Activated effector memory CD4-positive, alpha-beta T cell treated with Interleukin-2 at 50 U/mL for 16 hours (primary cell): ENCODE results near the gene HOXA6.

Experiments used
- DNase-seq: peaks from one replicate; pipeline ENCODE4 v3.0.0-alpha.2; 2020

Gene HOXA6

DNA sequence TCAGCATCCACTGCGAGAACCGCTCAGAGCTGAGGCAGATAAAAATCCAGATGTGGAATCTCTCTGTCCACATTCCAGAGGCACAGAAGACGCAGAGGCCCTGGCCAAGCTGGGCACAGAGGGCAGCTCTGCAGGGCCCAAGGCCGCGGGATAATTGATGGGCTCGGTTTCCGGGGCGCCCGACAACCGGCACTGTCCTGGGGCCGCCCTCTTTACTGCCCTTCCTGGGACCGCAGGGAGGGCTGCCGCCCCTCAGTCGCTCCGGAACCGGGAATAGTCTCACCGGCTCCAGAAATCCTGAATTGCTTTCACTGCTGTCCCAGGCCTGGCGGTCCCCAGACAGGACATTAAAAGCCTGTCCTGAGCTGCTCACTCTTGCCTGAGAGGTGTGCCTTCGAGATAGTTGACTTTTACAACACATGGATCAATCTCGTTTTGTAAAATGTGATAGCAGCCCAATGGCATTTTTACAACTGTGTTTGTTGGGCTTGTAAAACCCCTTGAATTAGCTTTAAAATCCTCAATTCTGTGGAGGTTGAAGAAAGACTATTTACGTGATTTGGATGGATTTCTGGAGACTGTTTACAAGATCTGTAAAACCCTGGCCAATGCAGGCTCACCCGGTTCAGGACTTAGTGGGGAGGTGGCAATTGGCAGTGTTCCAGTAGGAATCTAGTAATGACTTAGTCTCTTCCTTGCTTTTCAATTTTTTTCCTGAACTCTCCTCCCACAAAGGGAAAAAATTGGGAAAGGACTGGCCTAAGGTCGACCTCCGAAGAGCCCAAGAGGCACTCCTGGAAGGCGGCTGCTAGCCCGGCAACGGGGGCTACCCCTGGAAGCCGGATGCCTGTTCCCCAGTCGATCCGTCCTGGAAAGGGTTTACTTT, 1.4 kb upstream of the HOXA6 start:
- no peak for DNase-seq

DNA sequence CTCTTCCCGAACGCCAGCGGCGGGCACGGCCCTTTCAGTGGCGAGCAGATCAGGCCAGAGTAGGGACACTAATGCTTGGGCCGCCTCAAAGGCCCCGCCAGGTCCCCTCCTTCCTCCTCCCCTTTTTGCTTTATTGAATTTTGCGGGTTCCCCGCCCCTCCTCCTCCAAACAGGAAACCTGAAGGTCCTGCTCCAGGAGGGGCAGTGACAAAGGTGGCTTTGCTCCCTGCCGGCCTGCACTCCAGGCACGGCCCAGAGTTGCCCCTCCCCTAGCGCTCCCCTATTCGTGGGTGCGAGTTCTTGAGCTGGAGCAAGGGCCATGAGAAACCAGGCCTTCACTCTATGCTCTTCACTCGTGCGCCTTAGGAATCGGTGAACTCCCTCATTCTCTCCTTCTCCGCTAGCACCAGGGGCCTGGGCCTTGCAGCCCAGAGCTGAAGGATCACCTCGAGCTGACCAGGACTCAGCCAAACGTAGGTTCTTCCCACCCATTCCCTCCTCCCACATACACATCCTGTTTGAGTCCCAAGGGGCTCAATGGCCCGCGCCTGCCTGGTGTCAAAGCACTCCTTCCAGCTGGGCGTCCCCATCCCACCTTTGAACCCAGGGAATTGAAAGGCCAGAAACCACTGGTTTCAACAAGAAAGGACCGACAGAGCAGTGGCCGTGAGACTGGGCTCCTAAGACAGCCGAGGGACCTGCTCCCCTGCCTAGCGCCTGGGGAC, 619 bp upstream of the HOXA6 start:
- no peak for DNase-seq

DNA sequence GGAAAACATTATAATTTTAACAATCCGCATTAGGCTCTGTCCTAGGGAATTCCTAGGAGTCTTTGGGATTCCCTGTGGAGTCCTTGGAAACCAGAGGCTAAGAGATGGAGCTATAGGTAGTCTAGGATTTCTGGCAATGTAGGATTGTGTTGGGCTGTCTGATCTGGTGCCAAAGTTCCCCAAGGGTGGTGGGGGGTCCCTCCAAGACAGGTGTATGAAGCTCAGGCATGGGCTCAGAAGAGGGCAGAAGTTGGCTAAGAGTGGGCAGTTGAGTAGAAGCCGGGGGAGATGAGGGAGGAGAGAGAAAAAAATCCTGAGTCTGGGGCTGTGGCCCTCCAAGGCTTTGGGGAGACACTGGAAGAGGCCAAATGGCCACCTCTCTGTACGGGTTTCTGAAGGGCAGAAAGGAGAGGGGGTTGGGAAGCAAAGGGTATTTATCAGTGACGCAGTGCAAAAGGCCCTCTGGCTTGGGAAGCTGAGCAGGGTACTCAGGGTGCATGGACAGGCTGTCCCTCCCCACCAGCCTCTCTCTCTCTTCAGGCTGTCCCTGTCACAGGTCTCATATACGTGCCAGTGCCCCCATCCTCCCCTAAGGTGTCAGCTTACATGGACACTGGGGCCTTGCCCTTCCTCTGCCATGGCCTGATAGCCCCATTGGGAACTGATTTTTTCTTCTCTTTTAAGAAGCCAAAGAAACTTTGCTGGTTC, 929 bp downstream of the HOXA6 start:
- DNase-seq, result no peak

DNA sequence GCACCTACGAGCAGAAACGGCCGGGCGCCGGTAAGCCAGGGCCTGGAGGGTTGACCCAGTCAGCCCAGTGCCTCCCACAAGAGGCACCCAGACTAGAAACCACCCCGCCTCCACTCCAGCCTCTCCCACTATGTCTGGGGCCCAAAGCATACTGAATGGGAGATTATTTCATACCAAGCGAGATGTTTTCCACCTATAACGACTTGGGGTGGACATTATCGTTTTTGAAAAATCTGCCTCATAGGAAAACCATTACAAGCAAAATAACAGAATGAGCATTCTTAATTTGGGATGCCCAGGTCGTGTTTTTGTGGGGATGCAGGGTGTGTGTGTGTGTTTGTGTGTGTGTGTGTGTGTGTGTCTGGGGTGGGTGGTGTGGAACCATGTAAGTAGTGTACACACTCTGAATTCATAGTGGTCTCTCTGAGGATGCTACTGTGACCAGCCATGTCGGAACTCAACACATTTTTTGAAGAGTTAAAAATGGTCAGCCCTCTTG, 1.6 kb downstream of the HOXA6 start:
- no peak for DNase-seq

DNA sequence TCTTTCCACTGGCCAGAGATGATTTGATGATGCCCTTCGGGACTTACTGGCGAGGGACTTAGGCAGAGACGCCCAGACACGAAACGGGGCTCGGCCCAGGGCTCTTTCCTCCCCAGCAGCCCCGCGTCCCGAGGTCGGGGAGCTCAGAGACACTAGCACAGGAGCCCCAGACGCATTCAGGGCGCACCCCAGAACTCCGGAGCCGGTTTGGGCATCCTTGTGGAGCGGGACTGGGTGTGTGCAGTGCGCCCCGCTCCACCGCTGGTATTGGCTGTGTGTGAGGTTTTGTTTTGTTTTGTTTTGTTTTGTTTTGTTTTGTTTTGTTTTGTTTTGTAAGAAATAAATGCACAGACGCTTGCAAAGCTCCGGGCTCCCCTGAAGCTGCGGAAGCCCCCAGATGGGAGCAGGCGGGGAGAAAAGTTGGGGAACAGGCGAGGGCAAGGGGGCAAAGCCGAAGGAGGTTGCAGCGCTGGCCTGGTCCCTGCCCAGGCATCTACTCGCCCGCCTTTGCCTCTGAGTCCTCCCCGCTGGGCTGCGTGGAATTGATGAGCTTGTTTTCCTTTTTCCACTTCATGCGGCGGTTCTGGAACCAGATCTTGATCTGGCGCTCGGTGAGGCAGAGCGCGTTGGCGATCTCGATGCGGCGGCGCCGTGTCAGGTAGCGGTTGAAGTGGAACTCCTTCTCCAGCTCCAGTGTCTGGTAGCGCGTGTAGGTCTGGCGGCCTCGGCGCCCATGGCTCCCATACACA, 2.2 kb downstream of the HOXA6 start:
- no peak for DNase-seq

DNA sequence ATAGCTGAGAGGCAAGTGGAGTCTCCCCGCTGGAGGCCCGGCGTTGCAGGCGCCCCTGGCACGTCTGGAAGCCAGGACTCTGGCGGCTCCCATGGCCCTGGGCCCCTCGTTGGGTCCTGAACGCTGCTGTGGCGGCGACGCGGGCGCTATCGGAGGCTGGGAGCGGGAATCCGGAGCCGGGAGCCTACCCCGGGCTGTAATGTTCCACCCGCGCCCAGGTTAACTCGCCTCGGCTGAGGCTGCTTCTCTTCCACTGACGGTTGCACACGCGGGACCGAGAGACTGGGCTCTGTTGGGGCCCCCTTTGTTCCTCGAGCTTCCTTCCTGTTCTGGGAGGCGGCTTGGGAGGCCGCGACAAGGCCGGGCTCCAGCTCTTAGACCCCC, 2.8 kb downstream of the HOXA6 start:
- no peak for DNase-seq

DNA sequence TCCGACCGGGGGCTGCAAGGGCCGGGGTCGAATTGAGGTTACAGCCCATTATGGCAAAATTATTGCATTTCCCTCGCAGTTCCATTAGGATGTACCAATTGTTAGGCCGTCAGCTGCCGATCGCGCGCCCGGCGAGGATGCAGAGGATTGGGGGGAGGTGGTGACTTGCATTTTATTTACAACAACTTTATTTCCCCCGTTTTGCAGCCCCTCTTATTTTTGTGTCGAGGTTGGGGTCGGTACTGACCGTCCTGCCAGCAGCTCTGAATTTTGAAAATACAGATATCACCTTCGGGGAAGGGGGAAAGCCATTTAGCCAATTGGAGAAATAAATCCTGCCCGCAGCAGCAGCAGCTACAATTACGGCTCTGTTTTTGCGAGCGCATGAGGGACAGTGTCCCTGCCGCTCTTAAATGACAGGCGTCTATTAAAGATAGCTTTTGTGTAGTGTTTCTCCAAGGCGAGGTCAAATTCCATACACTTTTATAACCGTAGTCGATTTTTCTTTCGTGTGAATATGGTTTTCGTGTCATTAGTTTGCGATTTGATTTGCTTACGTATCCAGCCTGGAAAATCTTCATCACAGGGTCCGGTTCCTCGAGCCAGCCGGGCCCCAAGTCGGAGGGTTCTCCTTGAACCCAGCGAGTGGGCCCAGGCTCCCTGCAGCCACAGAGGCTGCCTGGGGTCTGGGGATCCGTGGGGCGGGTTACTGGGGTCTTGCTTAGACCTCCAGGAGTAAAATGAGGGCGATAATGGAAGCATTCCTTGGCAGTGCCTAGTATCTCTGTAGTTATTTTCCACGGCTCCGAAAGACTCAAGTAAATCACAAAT, 3.4 kb downstream of the HOXA6 start:
- DNase-seq, result no peak

DNA sequence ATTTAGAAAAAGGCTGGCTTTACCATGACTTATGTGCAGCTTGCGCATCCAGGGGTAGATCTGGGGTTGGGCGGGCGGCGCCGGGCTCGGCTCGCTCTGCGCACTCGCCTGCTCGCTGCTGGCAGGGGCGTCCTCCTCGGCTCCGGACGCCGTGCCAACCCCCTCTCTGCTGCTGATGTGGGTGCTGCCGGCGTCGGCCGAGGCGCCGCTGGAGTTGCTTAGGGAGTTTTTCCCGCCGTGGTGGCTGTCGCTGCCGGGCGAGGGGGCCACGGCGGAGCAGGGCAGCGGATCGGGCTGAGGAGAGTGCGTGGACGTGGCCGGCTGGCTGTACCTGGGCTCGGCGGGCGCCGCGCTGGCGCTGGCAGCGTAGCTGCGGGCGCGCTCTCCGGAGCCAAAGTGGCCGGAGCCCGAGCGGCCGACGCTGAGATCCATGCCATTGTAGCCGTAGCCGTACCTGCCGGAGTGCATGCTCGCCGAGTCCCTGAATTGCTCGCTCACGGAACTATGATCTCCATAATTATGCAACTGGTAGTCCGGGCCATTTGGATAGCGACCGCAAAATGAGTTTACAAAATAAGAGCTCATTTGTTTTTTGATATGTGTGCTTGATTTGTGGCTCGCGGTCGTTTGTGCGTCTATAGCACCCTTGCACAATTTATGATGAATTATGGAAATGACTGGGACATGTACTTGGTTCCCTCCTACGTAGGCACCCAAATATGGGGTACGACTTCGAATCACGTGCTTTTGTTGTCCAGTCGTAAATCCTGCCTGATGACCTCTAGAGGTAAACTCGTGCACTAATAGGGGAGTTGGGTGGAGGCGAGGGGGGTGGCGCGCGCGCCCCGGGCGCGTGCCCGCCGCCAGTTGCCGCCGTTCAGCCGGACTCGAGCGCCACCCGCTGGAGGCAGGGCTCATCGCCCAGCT, 4.3 kb downstream of the HOXA6 start, which contains the start of gene HOXA5:
HOXA5 (minus strand) TSS at position 659 of the 927 bp plus-strand sequence; CDS start at position 585, 74 bp downstream.
- DNase-seq, result no peak

DNA sequence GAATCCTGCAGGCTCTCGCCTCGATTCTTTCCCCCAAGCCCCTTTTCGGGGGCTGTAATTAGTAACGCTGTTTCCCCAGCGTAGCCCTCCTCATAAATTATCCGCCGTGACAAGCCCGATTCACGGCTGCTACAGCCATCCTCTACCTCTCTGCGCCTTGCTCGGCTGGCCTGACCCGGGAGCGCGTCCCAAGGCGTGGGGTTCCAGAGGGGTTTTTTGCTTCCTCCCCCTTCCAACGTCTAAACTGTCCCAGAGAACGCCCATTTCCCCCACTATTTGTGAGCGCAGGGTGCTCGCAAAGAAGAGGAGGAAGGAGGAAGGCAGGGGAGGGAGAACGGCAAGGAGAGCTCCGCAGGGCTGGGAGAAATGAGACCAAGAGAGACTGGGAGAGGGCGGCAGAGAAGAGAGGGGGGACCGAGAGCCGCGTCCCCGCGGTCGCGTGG, 5.0 kb downstream of the HOXA6 start:
- DNase-seq, result no peak

DNA sequence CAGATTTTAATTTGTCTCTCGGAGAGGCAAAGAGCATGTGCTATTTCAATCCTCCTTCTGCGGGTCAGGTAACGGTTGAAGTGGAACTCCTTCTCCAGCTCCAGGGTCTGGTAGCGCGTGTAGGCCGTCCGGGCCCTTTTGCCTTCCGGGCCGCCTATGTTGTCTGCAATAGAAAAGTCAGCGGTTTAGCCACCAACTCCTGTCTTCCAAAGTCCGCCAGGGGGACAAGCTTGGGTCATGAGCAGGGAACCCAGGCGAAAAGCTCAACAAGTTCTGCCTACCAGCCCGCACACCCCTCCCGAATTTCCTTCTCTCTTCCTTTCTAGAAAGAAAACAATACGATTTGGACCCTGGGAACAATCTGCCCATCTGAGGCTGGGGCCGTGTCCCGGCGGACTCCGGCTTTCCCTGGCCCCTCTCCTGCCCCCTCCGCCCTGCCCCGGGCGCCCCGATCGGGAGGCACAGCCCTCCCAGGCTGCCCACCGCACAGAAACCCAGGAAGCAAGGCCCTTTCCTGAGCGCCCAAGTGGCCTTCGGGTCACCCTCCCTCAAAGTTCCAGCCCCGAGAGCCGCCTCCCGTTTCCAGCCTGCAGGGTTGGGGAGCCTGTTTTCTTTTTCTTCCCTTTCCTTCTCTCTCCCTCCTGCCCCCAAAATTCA, 5.5 kb downstream of the HOXA6 start:
- DNase-seq, result no peak

DNA sequence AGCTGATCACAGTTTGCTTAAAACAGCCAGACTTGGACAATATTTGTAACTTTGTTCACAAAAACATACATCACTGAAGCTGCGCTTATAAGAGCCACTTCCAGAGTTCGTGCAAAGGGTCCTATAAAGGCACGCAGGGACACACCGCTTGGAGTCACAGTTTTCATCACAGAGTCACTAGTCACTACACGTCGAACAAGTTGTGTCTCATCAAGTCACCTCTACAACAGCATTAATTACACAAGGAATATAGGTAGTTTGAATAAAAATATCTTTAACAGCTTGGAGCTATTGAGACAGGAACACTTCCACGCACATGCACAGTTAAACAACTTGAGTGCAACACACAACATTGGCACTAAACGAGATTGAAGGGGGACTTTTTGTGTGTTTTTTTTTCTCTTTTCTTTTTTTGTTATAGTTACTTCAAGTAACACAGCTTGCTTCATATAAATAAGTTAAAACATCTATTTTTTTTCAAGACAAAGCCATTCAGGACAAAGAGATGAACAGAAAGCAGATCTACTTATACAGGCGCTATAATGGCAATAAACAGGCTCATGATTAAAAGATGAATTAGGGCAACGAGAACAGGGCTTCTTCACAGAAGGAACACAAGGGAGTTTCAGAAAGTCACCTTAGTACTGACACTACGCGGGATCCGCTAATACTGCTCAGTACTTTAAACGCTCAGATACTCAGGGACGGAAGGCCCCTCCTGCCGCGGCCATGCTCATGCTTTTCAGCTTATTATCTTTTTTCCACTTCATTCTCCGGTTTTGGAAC, 6.2 kb downstream of the HOXA6 start:
- DNase-seq, result no peak

DNA sequence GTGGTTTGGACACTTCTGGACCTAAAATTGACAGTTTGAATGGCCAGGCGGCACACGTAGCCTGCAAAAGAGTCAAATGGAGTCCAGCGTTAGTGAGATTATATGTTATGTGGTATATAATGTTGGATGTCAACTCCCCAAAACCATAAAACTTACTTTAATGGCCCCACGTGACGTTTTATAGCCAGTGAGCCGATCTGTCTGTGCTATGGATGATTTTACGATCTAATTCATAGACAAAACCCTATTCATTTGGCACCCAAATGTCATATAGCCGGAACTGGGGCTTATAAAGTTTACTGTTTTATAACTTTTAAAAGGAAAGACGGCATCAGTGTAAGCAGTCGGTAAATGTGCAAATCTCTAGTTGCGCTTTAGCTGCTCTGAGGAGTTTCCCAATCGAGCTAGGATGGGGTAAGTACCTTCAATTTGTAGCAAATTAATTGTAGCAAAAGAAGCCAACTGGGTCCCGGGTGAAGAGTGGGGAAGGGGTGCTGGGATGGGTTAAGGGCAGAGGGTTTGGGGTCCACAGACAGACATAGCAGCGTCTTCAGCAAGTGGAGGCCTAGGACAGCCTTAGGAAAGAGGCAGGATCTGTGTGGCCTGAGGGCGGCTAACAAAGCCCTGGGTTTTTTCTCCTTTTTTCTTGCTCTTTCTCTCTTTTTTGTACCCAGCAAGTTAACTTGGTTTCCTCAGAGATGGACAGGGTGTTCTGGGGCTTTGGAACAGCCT, 7.3 kb downstream of the HOXA6 start:
- DNase-seq, result no peak

DNA sequence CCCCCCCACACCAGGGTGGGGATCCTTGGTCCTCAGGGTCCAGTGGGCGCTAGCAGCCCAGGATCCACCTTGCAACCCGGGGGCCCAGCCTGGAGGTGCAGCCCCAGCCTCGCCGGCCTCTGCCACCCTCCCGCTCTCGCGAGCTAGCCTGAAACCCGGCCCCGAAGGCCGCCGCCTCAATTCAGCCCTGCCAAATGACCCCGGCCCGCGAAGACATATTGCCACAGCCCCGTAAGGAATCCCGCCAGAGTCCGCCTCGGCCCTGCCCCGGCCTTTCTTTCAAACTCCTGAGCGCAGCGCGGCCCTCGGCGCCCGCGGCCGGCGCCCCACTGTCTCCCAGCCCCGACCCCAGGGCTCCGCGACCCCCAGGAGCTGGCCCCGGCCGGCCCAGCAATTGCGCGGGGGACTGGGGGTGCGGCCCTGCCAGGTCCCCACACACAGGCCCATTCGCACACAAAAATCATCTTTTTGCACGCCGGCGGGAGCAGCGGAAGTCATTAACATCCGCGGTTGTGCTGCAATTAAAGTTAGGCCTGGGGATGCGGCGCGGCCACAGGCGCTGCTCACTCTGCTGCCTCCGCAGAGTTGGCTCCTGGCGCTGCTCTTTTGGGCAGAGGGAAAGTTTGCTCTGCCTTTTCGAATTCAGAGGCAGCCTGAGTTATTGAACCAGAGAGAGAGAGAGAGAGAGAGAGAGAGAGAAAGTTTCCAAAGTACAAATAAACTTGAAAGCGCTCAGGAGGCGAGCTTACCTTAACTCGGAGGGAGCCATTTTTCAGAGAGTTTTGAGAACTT, 8.0 kb downstream of the HOXA6 start:
- no peak for DNase-seq

DNA sequence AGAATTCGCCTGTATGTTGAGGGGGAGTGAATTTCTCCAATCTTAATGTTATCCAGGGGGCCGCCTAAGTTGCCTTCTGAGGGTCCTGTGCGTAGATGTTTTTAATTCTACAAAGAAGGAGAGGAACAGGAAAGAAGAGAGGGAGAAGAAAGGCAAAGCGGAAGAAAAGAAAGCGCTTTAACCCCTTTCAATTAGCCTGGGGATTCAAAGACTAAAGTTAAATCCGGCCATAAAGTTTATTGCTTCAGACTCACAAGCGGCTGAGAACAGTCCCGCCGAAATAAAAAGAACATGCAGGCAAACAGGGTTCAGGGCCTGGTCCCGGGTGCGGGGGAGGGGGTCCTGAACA, 8.6 kb downstream of the HOXA6 start:
- no peak for DNase-seq

DNA sequence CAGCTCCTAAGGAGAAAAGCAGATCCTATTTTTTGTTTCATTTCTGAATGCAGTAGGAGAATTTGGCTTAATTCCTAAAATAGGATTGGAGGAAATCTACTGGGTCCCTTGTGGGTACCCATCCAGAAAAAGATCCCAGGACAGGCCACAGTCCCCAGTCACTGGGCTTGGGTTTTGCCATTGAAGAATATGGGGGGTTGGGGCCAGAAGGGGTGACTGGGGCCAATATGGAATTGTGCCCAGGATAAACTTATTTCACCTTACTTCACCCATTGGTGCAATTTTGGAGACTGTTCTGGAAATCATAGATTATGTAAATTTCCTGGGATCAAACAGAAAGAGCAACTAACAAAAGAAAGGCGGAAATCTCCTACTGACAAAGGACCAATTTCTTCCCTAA, 9.1 kb downstream of the HOXA6 start:
- DNase-seq, result no peak

DNA sequence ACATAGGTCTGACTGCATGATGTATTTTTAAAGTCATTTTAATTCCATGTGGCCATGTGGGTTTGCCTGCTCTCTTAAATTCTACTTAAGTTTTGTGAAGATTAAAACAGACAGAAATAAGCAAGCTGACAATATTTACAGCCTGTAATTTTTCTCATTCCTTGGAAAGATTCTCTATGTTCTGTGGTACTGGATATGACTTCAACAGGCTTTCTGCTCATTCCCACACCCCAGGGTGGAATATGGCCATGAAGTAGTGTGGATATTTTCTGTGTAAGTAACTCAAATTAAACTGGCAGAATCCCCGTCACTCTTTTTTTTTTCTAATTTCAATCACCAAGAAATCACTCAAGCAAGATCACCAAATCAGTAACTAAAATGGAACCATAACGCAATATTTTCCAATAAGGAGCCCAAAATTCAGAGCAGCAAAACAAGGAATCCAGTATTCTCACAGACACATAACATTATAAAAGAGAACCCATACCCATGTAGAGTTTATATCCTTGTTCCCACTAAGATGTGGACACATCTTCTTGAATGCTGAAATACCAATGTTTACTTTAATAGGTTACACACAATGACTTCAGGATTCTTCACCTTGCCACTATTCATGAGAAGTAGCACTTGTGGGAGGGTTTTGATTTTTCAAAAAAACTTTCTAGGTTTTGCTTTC, 9.8 kb downstream of the HOXA6 start:
- DNase-seq, result no peak

DNA sequence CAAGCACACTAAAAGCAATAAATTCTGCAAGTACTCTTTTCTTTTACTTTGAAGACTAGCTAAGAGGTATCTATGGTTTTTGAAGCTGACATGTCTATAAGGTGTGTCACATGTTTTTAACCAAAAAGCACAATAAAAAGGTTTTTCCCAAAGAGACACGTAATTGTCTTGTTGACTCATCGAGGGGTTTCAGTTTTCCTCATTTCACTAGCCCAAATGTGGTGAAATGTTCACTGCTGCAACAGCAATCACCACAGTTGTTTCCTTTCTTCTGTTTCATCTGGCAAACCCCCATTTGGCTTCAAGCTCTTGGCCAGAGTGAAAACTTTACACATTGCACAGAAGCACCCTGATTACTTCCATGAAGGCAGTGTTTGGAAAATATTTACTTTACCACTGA, 13.2 kb downstream of the HOXA6 start:
- no peak for DNase-seq
